GM18909 (cell line): Measurements from ENCODE around the gene PYCARD.

Source experiments
- ATAC-seq: cut with Tn5 transposase; IDR thresholded peaks from one replicate; pipeline ENCODE4 v1.9.1; 2021; ENCODE audit warnings: mild to moderate bottlenecking; ENCODE audit not compliant: unreplicated experiment, poor library complexity

The PYCARD gene

DNA sequence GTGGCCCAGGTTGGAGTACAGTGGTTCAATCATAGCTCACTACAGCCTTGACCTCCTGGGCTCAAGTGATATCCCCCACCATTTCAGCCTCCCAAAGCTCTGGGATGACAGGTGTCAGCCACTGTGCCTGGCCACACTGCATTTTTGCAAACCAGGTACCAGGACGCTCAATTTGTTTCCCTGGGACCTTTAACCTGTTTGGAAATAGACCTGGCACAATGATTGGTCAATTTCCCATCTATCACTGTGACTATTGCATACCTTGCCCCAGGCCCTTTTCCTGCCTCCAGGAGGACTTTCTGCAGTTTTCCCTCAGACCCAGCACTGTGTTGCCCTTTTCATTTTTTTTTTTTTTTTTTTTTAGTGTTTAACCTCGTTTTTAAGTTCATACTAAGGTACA, 33.7 kb downstream of the PYCARD start:
- ATAC-seq, result no peak

GRCh38 chr16:31167315-31167714, 35.2 kb downstream of the PYCARD start:
- no peak for ATAC-seq

- no peak for ATAC-seq
Measured at GRCh38 chr16:31157136-31157535, 45.4 kb downstream of the PYCARD start.
